Activated naive CD4-positive, alpha-beta T cell treated with anti-CD3 and anti-CD28 coated beads, Interleukin-2, amount 50 U/mL, for 16 hours (primary cell): ENCODE results near the gene CNPY4.

Source experiments
- DNase-seq: peaks from one replicate; pipeline ENCODE4 v3.0.0-alpha.2; 2020

Gene CNPY4

GRCh38 chr7:100093054-100093453, 26.4 kb upstream of the CNPY4 start:
- no peak for DNase-seq

DNA sequence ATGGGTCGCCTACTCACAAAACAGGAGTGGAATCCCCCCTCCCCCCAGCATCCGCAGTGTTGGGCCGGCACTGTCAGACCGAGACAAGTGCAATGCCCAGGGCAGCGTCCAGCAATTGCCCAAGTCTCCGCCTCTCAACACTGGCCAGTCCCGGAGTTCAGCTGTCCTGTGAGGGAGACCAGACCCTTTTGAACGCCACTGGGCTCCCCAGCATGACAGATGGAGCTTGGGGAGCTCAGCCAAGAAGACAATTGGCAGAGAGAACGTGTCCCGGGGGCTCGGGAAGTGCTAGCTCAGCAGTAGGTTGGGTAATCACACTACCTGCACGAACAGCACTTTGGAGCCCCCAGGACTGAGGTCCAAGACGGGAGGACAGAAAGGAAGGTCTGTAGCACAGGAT, 25.9 kb upstream of the CNPY4 start:
- DNase-seq: no peak

DNA sequence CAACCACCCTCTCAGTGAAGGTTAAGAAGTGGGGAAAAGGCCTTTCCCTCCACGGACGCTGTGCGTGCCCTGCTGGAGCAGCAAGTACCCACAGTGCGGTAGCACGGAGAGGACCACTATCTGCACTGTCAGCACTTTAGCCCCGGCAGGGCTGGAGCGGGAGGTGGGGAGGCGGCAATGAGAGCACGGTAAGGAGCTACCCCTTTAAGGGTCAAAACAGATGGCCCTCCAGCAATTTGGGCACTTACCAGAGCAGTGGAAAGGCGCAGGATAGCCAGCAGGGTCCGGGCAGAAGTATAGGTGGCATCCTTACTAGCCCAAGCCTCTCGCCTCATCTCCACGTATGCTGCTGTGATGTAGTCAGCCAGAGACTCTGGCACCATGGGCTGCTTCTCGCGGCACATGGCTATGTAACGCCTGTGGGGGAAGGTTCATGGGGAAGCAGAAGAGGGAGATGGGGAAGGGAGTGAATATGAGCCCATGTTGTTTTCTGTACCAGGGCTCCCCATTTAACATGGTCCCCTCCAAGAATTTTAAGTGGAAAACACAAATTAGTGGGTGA, 25.4 kb upstream of the CNPY4 start:
- DNase-seq: no peak

- DNase-seq: no peak
Observed at GRCh38 chr7:100095289-100095688, 24.1 kb upstream of the CNPY4 start.

- no peak for DNase-seq
Observed at GRCh38 chr7:100095704-100096103, 23.7 kb upstream of the CNPY4 start.

- DNase-seq: no peak
Observed at GRCh38 chr7:100098913-100099312, 20.5 kb upstream of the CNPY4 start.

- DNase-seq: no peak
Observed at GRCh38 chr7:100099452-100099851, 20.0 kb upstream of the CNPY4 start.

DNA sequence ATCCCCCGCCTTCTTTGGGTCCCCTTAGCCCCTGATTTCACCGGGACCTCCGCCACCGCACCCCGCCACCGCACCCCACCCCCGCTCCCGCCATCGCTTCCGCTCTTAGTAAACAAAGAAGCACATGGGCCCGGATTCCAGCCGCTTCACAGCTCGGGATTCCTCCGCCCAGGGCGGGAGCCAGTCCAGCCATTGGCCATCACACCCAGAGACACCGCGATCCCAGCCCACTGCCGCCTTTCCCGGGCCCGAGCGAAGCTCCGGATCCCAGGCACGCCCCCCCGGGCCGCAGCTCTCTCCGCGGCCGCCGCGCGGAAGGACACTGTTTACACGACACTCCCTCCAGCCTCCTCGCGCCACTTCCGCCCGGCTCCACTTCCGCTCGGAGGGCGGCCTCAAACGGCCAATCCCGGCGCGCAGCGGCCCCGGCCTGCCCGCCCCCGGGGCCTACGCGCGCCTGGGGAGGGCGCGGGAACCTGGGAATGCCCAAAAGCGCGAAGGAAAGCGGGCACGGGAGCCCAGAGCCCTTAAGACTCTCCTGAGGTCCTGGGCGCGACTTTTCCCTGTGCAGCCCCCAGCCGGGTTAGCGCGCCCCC, 18.9 kb upstream of the CNPY4 start:
- peak; percentile 87 for DNase-seq

GRCh38 chr7:100101016-100101862, 18.2 kb upstream of the CNPY4 start, which contains the start of the genes AP4M1 and MCM7:
Gene AP4M1 (plus strand): TSS chr7:100101643. CDS start chr7:100101715, 72 bp downstream.
Gene MCM7 (minus strand): TSS chr7:100101397. CDS start chr7:100101294, 103 bp downstream.
- DNase-seq: peak; percentile 95

DNA sequence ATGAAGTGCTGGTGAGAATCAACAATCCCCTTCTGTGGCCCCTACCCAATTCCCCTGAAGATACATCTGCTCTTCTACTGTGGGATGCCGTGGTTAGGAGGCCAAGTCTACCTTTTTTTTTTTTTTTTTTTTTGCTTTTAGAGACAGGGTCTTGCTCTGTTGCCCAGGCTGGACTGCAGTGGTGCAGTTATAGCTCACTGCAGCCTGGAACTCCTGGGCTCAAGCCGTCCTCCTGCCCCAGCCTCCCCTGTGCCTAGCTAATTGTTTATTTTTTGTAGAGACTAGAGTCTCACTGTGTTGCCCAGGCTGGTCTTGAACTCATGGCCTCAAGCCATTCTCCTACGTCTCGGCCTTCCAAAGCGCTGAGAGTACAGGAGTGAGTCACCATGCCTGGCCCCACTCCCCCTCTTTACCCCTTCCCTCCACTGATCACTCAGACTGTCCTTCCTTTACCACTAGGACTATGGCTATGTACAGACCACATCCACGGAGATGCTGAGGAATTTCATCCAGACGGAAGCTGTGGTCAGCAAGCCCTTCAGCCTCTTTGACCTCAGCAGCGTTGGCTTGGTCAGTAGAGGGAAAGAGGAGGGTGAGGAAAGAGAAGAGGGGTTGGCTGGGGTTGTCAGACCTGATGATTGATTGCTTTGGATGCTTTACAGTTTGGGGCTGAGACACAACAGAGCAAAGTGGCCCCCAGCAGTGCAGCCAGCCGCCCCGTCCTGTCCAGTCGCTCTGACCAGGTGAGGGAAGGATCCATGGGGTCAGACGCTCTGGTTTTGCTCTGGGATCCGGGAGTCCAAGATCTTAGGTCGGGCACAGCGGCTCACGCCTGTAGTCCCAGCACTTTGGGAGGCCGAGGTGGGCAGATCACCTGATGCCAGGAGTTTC, 16.2 kb upstream of the CNPY4 start:
- no peak for DNase-seq

DNA sequence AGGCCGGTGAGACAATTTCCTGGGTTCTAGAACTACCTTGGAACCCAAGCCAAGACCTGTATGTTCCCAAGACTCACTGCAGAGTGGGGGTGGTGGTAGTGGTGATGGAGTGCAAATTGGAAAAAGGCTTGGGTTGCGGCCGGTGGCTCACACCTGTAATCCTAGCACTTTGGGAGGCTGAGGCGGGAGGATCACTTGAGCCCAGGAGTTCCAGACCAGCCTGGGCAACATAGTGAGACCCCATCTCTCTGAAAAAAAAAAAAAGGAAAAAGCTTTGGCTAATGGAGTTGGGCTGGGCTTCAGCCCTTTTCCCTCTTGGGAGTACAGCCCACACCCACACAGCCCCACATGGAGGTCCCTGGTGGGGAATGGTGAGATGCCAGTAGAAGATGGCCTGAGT, 13.9 kb upstream of the CNPY4 start:
- DNase-seq: no peak

GRCh38 chr7:100106633-100107032, 12.8 kb upstream of the CNPY4 start:
- no peak for DNase-seq

DNA sequence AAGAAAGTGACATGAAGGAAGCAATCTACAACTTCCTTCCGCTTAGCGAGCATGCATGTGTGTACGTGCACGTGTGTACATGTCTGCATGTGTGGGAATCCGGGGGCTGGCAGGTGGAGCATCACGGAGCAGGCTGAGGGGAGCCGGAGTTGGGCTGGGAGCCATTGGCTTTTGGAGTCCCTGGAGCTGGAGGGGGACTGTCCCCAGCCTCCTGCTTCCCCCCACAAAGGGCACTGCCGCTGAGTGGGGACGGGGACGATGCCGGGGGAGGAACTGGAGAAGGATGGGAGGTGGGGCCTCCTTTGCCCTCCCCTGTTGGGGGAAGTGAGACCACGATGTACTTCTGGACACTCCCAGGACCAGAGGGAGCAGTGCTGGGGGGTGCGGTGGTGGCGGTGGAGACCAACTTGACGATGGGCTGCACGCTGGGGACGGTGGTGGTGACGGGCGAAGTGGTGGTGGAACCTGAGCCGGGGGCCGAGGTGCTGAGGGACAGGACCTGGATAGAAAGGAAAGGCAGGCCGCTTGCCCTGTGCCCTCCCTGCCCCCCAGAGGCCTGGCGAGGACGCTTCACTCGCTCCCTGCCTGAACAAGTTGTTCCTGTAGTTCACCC, 12.2 kb upstream of the CNPY4 start:
- DNase-seq: no peak

- no peak for DNase-seq
Observed at GRCh38 chr7:100107890-100108289, 11.5 kb upstream of the CNPY4 start.

GRCh38 chr7:100109521-100110163, 9.8 kb upstream of the CNPY4 start:
- no peak for DNase-seq

- no peak for DNase-seq
Observed at GRCh38 chr7:100111156-100111555, 8.3 kb upstream of the CNPY4 start.

GRCh38 chr7:100111914-100112313, 7.5 kb upstream of the CNPY4 start:
- no peak for DNase-seq

DNA sequence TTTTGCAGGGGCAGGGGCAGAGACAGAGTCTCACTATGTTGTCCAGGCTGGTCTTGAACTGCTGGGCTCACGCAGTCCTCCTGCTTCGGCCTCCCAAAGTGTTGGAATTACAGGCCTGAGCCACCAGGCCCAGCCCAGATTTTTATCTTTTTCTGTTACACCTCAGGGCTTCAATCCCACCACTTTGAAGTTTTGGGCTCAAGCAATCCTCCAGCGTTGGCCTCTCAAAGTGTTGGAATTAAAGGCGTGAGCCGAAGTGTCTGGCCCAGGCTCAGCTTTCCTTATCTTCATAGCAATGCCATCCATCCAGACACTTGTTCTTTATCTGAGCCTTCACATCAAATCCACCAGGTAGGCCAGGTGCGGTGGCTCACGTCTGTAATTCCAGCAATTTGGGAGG, 4.4 kb upstream of the CNPY4 start:
- no peak for DNase-seq

DNA sequence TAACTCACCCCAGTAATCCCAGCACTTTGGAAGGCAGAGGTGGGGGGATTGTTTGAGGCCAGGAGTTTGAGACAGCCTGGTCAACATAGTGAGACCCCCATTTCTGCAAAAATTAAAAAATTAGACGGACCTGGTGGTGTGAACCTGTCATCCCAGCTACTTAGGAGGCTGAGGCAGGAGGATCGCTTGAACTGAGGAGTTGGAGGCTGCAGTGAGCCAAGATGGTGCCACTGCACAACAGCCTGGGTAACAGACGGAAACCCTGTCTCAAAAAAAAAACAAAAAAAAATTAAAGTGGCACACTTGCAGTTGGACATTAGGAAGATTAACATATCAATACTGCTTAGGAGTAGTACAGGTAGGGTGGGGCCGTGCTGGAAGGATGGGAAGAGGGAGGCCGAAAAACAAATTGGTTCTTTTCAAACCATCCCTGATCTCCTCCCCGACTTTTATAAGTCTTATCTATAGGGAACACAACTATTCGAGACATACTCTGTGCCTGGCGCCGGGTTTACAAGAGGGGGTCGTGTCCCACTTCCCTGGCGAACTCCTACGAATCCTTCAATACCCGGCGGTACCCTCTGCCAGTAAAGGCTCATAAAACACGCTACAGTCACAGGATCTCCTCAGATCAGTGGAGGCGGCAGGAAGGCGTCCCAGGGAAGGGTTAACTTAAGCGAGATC, 904 bp upstream of the CNPY4 start:
- no peak for DNase-seq

- peak; percentile 73 for DNase-seq
Observed at GRCh38 chr7:100119970-100120732, 717 bp downstream of the CNPY4 start.

DNA sequence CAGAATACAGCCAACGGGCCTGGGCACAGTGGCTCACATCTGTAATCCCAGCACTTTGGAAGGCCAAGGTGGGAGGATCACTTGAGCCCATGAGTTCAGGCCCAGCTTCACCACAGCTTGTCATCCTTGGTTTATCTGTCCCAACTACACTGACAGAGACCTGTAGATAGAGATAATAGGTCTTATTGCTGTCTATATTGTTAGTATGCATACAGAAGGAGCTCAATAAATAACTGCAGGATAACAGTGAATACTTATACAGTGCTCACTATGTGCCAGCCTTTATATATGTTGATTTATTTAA, 1.3 kb downstream of the CNPY4 start:
- DNase-seq: no peak
